NCI-H146 treated with DMSO at 0.1 percent for 48 hours (cell line): ENCODE measurements around the gene MMP15.
A peak's percentile ranks its signal among the peaks of the same experiment; 100 is the strongest.
"Not testable (repeated sequence)": the region's sequence is repeated elsewhere in the genome, so short reads cannot be mapped to it uniquely, and the experiment has no call there.

Source experiments
- DNase-seq: peaks from one replicate; lab custom pipeline; 2025; ENCODE audit not compliant: unreplicated experiment; lab: John Stamatoyannopoulos, UW

The MMP15 gene

GRCh38 chr16:58025351-58026138 lies at the start of gene MMP15:
Gene MMP15 (plus strand): TSS chr16:58025754. CDS start chr16:58026351, 597 bp downstream.
- peak; percentile 66 for DNase-seq

- no peak for DNase-seq
These were observed 49.2 kb upstream of the MMP15 start for GRCh38 chr16:57976331-57976796.

GRCh38 chr16:57977418-57978069 lies 48.0 kb upstream of the MMP15 start:
- no peak for DNase-seq

DNA sequence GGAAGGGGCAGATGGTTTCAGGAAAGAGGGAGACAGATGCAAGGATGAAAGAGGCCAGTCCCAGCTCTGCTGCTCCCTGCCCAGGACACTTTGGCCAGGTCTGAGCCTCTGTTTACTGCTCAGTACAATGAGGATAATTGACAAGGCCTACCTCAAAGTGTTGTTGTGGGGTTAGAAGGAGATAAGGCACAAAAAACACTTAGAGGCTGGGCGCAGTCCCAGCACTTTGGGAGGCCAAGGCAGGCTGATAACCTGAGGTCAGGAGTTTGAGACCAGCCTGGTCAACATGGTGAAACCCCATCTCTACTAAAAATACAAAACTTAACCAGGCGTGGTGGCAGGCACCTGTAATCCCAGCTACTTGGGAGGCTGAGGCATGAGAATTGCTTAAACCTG lies 47.5 kb upstream of the MMP15 start:
- not testable (repeated sequence) for DNase-seq

GRCh38 chr16:57979006-57979585 lies 46.5 kb upstream of the MMP15 start:
- DNase-seq = no peak

GRCh38 chr16:57981636-57982035 lies 43.9 kb upstream of the MMP15 start:
- DNase-seq = no peak

DNA sequence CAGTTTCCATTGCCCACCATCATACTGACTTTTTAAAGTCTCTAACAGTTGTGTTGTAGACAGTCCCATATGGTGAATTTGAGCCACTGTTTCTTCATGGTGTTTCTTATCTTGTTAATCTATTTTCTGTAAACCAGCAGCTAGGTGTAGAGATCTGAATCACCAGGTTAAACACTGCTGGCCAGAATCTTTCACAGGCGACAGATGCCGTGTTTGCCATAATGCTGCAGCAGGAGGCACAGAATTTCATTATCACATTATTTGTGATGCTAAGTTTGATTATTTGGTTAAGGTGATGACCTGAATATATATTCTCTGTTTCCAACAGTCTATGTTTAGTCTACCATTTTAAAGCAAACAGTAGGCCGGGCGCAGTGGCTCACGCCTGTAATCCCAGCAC lies 43.2 kb upstream of the MMP15 start:
- peak; percentile 1 for DNase-seq

- peak; percentile 22 for DNase-seq
These were observed 40.9 kb upstream of the MMP15 start for GRCh38 chr16:57984443-57985203.

DNA sequence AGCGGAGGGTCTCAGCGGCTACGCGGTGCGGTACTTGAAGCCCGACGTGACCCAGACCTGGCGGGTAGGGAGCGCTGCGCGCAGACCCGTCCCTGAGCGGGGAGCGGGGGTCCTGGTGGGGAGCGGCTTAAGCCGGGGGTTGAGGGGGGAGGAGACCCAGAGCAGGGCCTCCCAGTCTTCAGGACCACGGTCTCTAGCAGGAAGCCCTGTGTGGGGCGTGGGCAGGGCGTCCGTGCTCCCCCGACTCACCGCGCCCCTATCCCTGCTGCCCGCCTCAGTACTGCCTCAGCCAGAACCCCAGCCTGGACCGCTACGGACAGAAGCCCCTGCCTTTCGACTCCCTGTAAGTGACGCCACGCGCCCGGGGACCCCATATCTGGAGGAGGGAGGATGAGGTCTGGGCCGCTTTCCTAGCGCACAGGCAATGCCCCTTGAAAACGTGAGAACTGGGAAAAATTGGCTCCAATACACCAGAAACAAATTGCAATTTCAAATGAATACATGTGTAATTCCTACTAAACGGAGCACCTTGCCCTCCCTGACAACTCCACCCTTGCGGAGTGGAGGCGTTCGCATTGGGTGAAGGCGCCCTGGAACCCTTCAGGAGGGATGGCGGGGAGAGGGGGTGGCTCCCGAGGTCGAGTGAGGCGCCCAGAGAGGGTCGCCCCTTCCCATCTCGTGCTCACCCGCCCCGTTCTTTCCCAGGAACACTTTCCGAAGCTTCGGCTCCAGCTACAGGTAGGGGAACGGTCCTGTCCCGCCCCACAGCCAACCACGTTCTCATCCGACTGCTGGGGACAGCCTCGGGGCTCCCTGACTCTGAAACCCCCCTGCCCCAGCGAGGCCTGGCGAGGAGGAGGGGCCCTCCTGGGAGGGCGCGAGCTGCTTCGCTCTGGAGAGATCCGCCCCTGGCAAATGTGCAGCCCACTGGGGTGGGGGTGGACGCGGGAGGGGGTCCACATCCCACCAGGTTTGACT lies 40.1 kb upstream of the MMP15 start:
- no peak for DNase-seq

DNA sequence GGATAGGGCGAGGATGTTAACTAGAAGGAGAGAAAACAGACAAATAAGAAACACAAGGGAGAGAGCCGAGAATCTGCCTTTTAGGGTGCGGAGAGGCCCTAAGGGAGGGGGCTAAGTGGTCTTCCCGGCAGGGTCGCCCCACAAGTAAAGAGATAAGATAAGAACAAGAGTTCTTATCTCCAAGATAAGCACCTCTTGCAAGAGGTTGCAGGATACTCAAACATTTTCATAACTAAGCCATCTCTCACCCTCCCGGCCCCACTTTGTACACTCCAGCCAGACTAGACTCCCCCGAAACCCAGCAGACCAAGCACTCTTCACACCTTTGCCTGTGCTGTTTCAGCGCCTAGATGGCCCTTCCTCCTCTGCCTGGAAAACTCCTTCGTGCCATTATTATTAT lies 39.4 kb upstream of the MMP15 start:
- DNase-seq = no peak

DNA sequence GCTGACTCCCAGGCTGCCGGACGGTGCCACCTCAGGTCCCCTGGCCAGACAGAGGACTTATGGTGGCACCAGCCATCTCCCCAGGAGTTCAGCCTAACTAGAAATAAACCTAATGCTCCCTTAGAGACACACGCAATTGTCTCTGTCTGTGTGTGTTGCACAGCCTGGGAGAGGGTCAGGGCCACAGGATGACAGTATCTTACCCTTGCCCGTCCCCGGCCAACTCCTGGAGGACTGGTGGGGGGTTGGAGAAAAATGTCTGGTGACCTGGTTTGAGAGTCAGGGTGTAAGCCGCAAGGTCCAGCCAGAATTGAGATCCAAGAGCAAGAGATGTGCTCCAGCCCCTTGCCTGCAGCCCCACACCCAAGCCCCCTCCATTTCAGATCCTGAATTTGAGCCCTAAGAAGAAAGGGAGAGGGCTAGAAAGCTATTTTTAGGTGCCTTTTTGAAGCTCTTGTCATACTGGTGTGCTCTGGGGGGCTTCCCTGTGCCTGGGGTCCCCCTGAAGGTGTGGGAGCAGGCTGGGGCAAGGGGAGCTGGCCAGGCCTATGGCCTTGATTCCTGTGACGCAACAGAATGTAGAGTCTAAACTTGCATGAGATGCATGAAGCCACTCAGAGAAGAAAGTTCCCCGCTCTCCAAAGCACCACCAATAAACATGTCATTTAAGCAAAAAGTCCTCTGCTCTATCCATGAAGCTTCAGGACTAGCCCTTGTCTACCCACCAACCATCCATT lies 37.9 kb upstream of the MMP15 start:
- no peak for DNase-seq

- no peak for DNase-seq
These were observed 36.6 kb upstream of the MMP15 start for GRCh38 chr16:57988929-57989328.

DNA sequence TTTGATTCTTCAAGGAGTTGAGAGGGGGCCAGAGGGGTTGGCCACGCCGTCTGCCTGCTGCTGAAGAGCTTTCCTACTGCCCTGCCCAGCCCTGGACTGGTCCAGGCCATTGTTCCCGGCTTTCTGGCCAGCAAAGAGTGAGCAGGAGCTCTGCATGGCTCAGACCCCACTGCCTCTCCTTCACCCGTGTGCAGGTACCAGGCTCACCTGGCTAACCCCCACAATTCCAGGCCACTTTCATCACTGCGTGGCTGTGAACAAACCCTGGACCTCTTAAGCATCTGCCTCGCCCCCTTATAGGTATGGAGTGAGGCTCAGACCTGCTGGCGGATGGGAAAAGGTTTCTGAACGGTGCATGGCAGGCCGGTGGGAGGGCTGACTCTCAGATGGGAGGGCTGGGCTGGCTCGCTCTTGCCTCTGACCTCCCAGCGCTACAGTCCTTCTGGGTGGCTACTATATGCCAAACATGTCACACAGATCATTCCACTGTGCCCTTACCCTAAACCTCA lies 33.9 kb upstream of the MMP15 start:
- DNase-seq = no peak

DNA sequence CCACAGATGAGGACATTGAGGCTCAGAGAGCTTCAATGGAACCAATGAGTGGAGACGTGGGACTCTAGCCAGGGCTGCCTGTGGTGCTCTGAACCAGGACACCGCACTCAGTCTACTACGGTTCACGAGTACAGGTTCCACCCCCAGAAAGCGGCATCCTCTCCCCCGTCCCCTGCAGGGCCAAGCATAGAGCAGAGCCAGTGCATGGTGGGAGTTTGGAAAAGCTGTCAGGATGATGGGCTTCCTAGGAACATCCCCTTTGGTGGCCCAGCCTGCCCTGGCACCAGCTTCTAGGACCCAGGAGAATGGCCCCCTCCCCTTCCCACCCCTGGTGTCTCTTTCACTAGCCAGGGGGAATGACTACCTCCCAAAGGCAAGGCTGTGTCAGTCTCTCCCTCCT lies 33.5 kb upstream of the MMP15 start:
- no peak for DNase-seq

DNA sequence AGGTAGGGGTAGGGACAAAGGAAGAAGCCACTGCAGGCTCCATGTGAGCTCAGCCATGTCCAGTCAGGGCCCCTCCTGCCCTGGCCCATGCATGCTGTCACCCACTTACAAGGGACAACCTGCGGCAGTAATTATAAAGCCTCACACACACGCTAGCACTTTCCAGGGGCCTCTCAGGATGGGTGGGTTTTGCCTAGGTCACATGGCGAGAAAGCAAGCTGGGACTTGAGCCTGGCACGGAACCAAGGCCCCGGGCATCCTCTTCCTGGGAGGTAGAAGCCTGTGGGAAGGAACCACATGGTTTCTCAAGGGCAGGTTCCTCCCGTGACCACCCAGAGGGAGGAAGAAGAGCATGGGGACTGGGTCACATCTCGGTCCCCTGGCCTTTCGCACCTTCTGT lies 32.1 kb upstream of the MMP15 start:
- no peak for DNase-seq

DNA sequence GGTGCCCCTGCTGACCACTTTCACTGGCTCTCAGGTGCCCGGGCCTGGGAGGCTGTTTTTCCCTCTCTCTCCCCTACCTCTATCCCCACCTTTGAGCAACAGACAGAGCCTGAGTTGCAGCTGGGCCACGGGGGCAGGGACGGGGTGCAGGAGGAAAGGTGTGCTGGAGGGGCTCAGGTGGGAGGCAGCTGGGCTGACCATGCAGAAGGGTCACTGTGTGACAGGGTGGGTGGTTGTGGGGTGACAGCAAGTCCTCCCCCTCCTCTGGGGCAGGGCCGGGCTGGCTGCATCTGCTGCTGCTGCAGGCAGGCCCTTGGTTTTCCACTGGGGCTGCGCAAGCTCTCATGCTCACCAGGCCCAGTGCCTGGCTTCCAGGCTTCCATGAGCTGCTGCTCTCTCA lies 31.7 kb upstream of the MMP15 start:
- DNase-seq = no peak

DNA sequence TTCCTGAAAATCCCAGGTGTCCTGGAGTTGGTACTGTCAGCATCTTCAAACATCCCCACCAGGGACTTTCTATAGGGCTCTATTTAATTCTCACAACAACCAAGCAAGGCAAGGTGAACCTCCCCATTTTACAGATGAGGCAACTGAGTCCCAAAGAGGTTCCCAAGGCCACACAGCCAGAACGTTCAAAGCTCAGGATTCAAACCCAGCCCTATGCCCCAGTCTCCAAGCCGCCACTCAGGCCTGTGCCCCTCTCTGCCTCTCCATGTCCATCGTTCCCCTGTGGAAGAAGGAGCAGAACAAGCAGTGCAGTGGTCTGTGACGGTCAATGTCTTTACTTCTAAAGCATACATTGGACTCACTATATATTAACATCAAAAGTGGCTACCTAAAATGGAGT lies 31.2 kb upstream of the MMP15 start:
- DNase-seq = no peak

GRCh38 chr16:57994778-57995177 lies 30.8 kb upstream of the MMP15 start:
- DNase-seq = no peak

DNA sequence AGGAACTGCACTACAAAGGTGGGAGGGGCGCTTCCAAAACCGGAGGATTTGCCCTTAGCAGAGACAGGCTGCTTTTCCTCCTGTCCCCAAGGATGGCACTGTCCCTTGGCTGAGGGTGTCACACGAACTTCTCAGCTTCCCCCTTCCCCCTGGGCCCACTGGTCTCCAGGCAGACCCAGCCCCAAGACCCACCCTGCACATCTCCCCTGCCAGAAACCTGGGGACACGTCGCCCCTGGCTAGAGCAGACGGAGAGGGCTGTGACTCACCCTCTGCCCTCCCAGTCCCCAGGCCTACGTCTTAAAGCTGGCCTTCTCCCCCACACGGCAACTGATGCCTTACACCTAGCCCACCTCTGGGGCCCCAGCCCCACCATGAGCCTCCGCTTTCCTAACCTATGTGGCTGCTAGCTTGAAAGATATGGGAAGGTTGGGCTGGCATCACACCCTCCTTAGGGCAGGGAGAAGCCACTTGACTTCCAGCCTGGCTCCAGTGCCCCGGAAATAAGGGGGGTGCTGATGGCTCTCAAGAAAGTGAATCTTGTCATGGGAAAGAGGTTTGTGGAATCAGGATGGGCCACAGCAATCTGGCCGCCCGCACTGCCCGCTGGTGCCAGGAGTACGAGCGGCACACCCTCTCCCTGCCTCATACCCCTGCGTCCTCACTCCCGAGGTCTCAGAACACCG lies 29.7 kb upstream of the MMP15 start:
- DNase-seq = no peak
